HG03103 (cell line): ENCODE results near the gene RAB40AL.
"Not testable (repeated sequence)": the region's sequence is repeated elsewhere in the genome, so short reads cannot be mapped to it uniquely, and the experiment has no call there.

Source experiments
- ATAC-seq: cut with Tn5 transposase; IDR thresholded peaks from one replicate; pipeline ENCODE4 v1.9.1; 2021; ENCODE audit warnings: low read depth; ENCODE audit not compliant: unreplicated experiment

The RAB40AL gene

DNA sequence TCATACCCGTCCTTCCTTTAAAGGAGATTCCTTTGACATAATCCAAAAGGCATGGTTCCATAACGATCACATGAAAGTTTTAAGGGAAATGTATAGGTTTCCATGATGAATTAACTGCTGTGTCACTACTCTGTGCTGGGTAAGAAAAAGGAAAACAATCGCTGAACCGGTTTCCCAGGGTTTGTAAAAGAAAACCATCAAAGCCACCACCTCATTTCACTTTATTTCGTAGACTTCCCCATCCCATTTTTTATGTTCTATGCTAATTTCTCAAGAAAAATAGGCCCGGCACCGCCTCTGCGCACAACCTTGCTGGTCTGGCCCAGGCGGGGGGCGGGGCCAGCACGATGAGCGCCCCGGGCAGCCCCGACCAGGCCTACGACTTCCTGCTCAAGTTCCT, at the start of gene RAB40AL:
Gene RAB40AL (plus strand): TSS at position 301 of the 400 bp plus-strand sequence. CDS start 47 bp downstream, at position 348.
- not testable (repeated sequence) for ATAC-seq

DNA sequence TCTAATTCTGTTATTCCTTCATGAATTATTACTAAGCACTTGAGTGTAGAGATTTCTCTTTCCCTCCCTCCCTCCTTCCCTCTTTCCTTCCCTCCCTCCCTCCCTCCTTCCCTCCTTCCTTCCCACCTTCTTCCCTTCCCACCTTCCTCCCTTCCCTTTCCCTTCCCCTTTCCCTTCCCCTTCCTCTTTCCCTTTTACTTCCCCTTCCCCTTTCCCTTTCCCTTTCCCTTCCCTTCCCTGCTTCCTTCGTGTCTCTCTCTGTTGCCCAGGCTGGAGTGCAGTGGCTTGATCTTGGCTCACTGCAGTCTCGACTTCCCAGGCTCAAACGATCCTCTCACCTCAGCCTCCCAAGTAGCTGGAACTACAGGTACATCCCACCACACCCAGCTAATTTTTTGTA, 49.4 kb upstream of the RAB40AL start:
- ATAC-seq = no peak

DNA sequence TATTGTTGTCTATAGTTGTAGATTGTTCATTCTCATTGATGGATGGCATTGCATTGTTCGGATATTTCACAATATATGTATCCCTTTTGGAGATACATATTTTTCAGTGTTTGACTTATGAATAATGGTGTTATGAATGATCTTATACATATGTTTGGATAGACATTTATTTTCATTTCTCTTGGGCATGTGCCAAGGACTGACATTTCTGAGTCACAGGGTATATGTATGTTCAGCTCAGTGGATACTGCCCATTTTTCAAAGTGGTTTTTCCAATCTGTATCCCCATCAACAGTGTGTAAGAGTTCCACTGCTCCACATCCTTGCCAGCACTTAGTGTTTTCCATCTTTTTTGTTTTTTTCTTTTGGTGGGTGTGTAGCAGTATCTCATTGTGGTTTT, 45.0 kb upstream of the RAB40AL start:
- no peak for ATAC-seq

GRCh38 chrX:102899940-102900916, 36.8 kb upstream of the RAB40AL start:
- ATAC-seq = peak; percentile 84

GRCh38 chrX:102902355-102902754, 34.7 kb upstream of the RAB40AL start:
- ATAC-seq = no peak

DNA sequence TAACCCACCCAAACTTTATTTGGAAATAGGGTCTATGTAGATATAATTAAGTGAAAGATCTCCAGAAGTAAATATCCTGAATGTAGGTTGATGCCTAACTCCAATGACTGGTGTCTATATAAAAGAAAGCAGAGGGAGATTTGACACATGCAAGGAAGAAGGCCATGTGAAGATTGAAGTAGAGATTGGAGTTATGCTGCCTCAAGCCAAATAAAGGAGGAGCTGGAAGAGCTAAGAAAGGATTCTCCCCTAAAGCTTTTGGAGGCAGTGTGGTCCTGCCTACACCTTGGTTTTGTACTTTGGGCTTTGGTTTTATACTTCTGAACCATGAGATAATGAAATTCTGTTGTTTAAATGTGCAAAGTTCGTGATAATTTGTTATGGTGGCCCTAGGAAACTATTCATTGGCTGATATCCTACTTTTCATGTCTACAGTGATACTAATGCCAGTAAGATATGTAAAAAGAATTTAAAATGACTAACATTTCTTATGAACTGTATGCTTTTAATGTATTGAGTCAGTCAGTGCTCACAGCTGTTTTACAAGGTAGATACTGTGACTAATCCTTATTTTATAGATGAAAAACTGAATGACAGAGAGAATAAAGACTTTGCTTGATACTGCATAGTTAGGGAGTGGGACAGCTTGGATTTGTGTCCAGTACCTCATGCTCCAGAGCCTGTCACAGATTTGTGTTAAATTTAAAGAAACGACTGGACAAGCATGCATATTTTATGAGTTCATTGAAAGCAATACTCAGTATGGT, 5.9 kb upstream of the RAB40AL start:
- no peak for ATAC-seq

GRCh38 chrX:102934624-102935023, 2.4 kb upstream of the RAB40AL start:
- no peak for ATAC-seq

GRCh38 chrX:102950908-102951866, 14.1 kb downstream of the RAB40AL start:
- ATAC-seq = peak; percentile 60

GRCh38 chrX:102957751-102958150, 20.7 kb downstream of the RAB40AL start:
- no peak for ATAC-seq

GRCh38 chrX:102958794-102959193, 21.7 kb downstream of the RAB40AL start:
- ATAC-seq = no peak

GRCh38 chrX:102959471-102959870, 22.4 kb downstream of the RAB40AL start:
- ATAC-seq = no peak

DNA sequence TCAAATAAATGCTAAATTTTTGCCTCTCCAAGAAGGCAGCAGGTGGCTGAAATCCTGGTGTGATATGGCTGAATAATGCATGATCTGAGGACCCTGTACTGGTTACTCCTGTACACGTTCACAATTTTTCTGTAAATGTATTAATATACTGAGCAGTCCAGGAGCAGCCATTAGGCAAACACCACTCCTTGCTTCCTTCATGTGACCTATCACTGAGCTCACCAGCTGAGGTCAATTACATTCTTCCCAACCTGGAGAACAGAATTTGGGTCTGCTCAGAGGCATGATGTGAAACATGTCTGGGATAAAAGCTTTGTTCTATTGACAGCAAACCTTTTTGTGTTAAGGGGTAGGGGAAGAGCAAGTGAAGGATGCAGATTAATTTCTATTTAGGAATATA, 26.9 kb downstream of the RAB40AL start:
- ATAC-seq = no peak

GRCh38 chrX:102964940-102965339, 27.9 kb downstream of the RAB40AL start:
- no peak for ATAC-seq

GRCh38 chrX:102966701-102967100, 29.6 kb downstream of the RAB40AL start:
- no peak for ATAC-seq

- no peak for ATAC-seq
These were observed 31.1 kb downstream of the RAB40AL start for GRCh38 chrX:102968216-102968615.

DNA sequence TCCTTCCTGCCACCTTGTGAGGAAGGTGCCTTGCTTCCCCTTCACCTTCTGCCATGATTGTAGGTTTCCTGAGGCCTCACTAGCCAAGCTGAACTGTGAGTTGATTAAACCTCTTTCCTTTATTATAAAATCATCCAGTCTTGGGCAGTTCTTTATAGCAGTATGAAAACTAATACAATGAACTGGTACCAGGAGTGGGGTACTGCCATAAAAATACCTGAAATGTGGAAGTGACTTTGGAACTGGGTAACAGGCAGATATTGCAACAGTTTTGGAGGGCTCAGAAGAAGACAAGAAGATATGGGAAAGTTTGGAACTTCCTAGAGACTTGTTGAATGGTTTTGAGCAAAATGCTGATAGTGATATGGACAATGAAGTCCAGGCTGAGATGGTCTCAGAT, 34.5 kb downstream of the RAB40AL start:
- ATAC-seq = not testable (repeated sequence)

DNA sequence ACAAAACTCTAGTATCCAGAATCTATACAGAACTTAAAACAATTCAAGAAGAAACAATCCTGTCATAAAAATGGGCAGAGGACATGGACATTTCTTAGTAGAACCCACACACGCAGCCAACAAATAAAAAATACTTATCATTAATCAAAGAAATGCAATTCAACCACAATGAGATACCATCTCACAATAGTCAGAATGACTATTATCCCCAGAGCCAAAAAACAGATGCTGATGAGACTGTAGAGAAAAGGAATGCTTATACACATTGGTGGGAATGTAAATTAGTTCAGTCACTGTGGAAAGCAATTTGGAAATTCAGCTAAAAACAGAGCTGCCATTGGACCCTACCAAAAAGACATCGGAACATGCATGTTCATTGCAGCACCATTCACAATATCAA, 37.9 kb downstream of the RAB40AL start:
- ATAC-seq = no peak

DNA sequence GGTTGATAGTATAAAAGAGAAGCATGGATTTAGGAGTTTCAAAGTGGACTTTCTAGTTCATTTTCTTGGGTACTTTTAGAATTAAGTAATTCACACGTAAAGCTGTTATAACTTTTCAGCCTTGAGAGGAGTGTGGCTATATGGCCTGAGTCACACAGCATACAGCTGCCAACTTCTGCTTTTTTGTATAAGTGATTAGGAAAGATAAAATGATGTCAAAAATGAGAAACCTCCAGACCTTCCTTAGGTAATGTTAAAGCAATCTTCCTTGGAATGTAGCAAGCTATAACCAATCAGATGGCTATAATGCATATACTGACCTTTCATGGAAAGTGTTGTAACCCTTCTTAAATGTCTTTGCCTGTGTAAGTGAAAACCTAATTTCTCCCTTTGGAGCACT, 39.2 kb downstream of the RAB40AL start:
- no peak for ATAC-seq

- no peak for ATAC-seq
These were observed 39.9 kb downstream of the RAB40AL start for GRCh38 chrX:102976793-102977495.

- ATAC-seq = no peak
These were observed 41.5 kb downstream of the RAB40AL start for GRCh38 chrX:102978594-102978993.
